SKM-1 treated with dmso at 0.1 percent for 144 hours (cell line): ENCODE data around the gene SLC35E2B.

Experiments used
- DNase-seq: peaks from one replicate; lab custom pipeline; 2025; ENCODE audit not compliant: unreplicated experiment; lab: John Stamatoyannopoulos, UW

The SLC35E2B gene

GRCh38 chr1:1614954-1615255 is 77.7 kb downstream of the SLC35E2B start:
- no peak for DNase-seq

- DNase-seq = peak; percentile 79
Measured at GRCh38 chr1:1614204-1614953, 78.2 kb downstream of the SLC35E2B start.

- no peak for DNase-seq
Measured at GRCh38 chr1:1613509-1614082, 79.0 kb downstream of the SLC35E2B start.

- no peak for DNase-seq
Measured at GRCh38 chr1:1612104-1612400, 80.5 kb downstream of the SLC35E2B start.

GRCh38 chr1:1610796-1611195 is 81.8 kb downstream of the SLC35E2B start:
- no peak for DNase-seq

- no peak for DNase-seq
Measured at GRCh38 chr1:1609822-1610485, 82.6 kb downstream of the SLC35E2B start.
